Measurements from ENCODE around the gene MS4A10. TPM values are rescaled to one million over a fixed set of nuclear protein-coding genes. Genes with fewer than 3 reads are reported as not detected.

Gene MS4A10
- total and polyA plus RNA-seq, 9 of the 15 experiments (the other 6 are each of a cell fraction or from before 2014, with no cell fraction given), result not detected

DNA sequence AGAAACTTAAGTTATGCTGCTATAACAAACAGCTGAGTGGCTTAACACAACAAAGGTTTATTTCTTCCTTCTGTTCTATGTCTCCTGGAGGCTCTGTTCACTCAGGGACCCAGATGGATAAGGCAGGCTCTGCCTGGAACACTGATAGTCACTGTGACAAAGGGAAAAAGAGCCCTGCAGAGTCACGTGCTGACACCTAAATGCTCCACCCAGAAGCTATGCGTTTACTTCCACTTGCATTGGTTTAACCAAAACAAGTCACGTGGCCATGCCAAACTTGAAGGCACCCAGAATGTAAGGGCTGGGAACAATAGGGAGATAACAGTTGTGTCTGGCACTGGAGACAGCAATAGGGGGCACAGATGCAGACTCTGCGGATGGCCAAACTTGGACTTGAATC, 31.8 kb upstream of the MS4A10 start (continued):
- TF ChIP-seq, protein P1, sequence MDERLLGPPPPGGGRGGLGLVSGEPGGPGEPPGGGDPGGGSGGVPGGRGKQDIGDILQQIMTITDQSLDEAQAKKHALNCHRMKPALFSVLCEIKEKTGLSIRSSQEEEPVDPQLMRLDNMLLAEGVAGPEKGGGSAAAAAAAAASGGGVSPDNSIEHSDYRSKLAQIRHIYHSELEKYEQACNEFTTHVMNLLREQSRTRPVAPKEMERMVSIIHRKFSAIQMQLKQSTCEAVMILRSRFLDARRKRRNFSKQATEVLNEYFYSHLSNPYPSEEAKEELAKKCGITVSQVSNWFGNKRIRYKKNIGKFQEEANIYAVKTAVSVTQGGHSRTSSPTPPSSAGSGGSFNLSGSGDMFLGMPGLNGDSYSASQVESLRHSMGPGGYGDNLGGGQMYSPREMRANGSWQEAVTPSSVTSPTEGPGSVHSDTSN (CRISPR knock-in tag; IDR thresholded peaks at IDR 0.05; ENCODE audit: low read depth), result no peak
- TF ChIP-seq, protein P1 (tag; conservative IDR thresholded peaks at IDR 0.05; ENCODE audit: low read depth), result 0 out of 2 replicates have a peak, but pooled peaks have one; percentile 17
- TF ChIP-seq, protein P2, sequence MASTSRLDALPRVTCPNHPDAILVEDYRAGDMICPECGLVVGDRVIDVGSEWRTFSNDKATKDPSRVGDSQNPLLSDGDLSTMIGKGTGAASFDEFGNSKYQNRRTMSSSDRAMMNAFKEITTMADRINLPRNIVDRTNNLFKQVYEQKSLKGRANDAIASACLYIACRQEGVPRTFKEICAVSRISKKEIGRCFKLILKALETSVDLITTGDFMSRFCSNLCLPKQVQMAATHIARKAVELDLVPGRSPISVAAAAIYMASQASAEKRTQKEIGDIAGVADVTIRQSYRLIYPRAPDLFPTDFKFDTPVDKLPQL (IDR thresholded peaks at IDR 0.05; ENCODE audit: extremely low read depth, insufficient read length), result no peak

DNA sequence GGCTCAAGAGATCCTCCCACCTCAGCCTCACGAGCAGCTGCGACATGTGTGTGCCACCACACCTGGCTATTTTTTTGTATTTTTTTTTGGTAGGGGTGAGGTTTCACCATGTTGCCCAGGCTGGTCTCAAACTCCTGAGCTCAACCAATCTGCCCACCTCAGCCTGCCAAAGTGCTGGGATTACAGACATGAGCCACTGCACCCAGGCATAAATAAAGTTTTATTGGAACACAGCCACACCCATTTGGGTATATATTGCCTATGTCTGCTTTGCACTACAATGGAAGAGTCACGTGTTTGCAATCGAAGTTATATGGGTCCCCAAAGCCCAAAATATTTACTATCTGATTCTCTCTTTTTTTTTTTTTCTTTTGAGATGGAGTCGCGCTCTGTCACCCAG, 30.2 kb upstream of the MS4A10 start:
- Histone ChIP-seq H2AFZ (ENCODE audit: low read depth, low read length) (no peak overlapping the region), H3K4me1 (replicated peaks in 1 of 2; ENCODE audit: control insufficient read depth in 2 of 2, insufficient read depth in 2 of 2, low read length in 2 of 2) (peaks cover 0 to 8% of the 10 kb centered on the region in 2 experiments; a peak in 2 of 5 replicates), H3K9me1 (ENCODE audit: control insufficient read depth, insufficient read depth, low read length) (no peaks in the 10 kb centered on the region), H3K79me2 (ENCODE audit: control insufficient read depth, insufficient read depth, low read length) (no peaks in the 10 kb centered on the region), H3K27ac (ENCODE audit: extremely low read depth, low read depth, low read length) (no peak overlapping the region), H3K27me3 (ENCODE audit: control insufficient read depth in 2 of 2, insufficient read depth in 2 of 2, low read length in 2 of 2) (peaks cover 23 to 43% of the 10 kb centered on the region in 2 experiments), H3K4me3 (no peak overlapping the region), H3K4me2 (ENCODE audit: insufficient read depth, low read length) (no peak overlapping the region), H3K36me3 (ENCODE audit: control insufficient read depth, insufficient read depth, low read length) (no peaks in the 10 kb centered on the region), H4K20me1 (replicated peaks; ENCODE audit: control insufficient read depth, insufficient read depth, low read length) (no peaks in the 10 kb centered on the region), H3K9me3 (replicated peaks; ENCODE audit: control insufficient read depth, insufficient read depth, low read depth, low read length) (no peaks in the 10 kb centered on the region), H3K9ac (ENCODE audit: insufficient read depth in 1 of 2, low read depth in 2 of 2, low read length in 2 of 2) (no peak overlapping the region)
- 0% methylated on average over 4 of the region's 6 CpGs for WGBS (ENCODE audit: insufficient coverage, low coverage, missing lambda C conversion rate)
- ATAC-seq, result no peak
- BruUV-seq (replicated peaks), result no TSS peak
- FAIRE-seq, result no peak
- CTCF ChIA-PET (ENCODE audit: low intra/inter-chr PET ratio), result no interaction called here
- DNase-seq (ENCODE audit: extremely low read depth in 1 of 4, low spot score in 3 of 4), result no peak
- intact Hi-C loops (cut with micrococcal nuclease) (loop anchor here (10.0 kb wide), 2 partner anchors 100 to 490 kb away; no protein-coding TSS in a partner anchor), in situ Hi-C loops (cut with MboI) (no loop called here)
- POLR2A ChIA-PET, result no interaction called here
- TF ChIP-seq, protein P3, sequence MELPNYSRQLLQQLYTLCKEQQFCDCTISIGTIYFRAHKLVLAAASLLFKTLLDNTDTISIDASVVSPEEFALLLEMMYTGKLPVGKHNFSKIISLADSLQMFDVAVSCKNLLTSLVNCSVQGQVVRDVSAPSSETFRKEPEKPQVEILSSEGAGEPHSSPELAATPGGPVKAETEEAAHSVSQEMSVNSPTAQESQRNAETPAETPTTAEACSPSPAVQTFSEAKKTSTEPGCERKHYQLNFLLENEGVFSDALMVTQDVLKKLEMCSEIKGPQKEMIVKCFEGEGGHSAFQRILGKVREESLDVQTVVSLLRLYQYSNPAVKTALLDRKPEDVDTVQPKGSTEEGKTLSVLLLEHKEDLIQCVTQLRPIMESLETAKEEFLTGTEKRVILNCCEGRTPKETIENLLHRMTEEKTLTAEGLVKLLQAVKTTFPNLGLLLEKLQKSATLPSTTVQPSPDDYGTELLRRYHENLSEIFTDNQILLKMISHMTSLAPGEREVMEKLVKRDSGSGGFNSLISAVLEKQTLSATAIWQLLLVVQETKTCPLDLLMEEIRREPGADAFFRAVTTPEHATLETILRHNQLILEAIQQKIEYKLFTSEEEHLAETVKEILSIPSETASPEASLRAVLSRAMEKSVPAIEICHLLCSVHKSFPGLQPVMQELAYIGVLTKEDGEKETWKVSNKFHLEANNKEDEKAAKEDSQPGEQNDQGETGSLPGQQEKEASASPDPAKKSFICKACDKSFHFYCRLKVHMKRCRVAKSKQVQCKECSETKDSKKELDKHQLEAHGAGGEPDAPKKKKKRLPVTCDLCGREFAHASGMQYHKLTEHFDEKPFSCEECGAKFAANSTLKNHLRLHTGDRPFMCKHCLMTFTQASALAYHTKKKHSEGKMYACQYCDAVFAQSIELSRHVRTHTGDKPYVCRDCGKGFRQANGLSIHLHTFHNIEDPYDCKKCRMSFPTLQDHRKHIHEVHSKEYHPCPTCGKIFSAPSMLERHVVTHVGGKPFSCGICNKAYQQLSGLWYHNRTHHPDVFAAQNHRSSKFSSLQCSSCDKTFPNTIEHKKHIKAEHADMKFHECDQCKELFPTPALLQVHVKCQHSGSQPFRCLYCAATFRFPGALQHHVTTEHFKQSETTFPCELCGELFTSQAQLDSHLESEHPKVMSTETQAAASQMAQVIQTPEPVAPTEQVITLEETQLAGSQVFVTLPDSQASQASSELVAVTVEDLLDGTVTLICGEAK (IDR thresholded peaks at IDR 0.05), result peak; percentile 93
- TF ChIP-seq, protein P3 (CRISPR knock-in tag; IDR thresholded peaks at IDR 0.05), result no peak; the same call in 1 of the 2 replicates
- no peak for TF ChIP-seq THRAP3 (IDR thresholded peaks at IDR 0.05; ENCODE audit: borderline replicate concordance)
- TF ChIP-seq, protein P4, sequence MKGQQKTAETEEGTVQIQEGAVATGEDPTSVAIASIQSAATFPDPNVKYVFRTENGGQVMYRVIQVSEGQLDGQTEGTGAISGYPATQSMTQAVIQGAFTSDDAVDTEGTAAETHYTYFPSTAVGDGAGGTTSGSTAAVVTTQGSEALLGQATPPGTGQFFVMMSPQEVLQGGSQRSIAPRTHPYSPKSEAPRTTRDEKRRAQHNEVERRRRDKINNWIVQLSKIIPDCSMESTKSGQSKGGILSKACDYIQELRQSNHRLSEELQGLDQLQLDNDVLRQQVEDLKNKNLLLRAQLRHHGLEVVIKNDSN (CRISPR knock-in tag; IDR thresholded peaks at IDR 0.05), result no peak
